Measurements from ENCODE around the gene FNDC1.

GRCh38 chr6:159152041-159152440 is 17.2 kb upstream of the FNDC1 start:
- TF ChIP-seq EZH2phosphoT487 (IDR thresholded peaks at IDR 0.05; ENCODE audit: low read depth) (no peak), CTCF (IDR thresholded peaks at IDR 0.05; ENCODE audit: low read depth, low read length) (no peak)

Measured in OCI-LY3 (cell line).